Measurements from ENCODE around the gene FECH. TPM values are rescaled to one million over a fixed set of nuclear protein-coding genes. Genes with fewer than 3 reads are reported as not detected.
A peak's percentile ranks its signal among the peaks of the same experiment; 100 is the strongest.
"Not testable (repeated sequence)": the region's sequence is repeated elsewhere in the genome, so short reads cannot be mapped to it uniquely, and the experiment has no call there.

Gene FECH
- total and polyA plus RNA-seq, 8 donors = 0.58 to 387 (median 8.2) TPM

DNA sequence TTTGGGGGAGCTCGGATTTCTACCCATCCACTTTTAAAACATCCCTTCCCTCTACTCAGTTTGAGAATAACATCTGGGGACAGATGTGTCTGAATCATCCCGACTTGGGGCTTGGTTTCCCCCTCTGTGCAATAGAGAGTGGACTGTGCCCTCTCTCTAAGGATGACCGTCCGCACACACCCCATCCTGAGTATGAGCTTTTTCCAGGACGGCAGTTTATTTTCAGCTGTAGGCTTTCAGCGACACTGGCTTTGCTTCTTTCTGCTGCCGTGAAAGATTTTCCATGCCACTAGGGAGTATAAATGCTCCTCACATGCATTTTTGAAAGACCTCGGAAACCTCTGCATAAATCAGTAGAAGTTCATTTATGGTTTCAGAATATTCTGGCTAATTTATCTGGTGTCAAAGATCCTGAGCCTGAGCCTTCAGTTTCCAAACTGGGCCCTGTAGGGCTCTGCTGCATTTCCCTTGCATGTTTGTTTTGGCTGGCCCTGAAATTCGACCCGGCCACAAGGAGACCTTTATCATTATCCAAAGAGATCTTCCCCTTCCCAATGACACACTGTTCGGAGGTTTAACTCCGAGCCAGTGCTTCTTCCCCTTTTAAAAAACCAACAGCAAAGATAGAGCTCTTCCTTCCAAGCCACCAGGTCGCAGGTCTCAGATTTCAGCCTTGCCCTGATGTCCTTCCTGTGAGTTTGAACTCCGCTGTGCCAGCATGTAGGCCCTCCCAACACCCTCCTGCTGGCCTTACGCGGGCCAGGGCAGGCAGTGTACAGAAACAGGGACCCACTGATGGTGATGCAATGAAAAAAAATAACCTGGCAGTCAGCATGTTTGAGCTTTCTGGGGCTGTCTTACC lies 53.3 kb downstream of the FECH start:
- no peak for TF ChIP-seq POLR2AphosphoS5 (IDR thresholded peaks at IDR 0.05)
- TF ChIP-seq, protein P1, sequence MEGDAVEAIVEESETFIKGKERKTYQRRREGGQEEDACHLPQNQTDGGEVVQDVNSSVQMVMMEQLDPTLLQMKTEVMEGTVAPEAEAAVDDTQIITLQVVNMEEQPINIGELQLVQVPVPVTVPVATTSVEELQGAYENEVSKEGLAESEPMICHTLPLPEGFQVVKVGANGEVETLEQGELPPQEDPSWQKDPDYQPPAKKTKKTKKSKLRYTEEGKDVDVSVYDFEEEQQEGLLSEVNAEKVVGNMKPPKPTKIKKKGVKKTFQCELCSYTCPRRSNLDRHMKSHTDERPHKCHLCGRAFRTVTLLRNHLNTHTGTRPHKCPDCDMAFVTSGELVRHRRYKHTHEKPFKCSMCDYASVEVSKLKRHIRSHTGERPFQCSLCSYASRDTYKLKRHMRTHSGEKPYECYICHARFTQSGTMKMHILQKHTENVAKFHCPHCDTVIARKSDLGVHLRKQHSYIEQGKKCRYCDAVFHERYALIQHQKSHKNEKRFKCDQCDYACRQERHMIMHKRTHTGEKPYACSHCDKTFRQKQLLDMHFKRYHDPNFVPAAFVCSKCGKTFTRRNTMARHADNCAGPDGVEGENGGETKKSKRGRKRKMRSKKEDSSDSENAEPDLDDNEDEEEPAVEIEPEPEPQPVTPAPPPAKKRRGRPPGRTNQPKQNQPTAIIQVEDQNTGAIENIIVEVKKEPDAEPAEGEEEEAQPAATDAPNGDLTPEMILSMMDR (IDR thresholded peaks at IDR 0.05) = no peak
- Histone ChIP-seq H3K4me1 (peaks cover 0 to 10% (median 8%) of the 10 kb centered on the region in 4 donors), H3K27me3 (no peaks in the 10 kb centered on the region), H3K4me3 (no peak overlapping the region), H3K36me3 (no peaks in the 10 kb centered on the region), H3K9me3 (no peaks in the 10 kb centered on the region), H3K27ac (no peak overlapping the region)
- peak in 1 of 2 donors; percentile 13 for DNase-seq
- intact Hi-C loops (cut with DNase I; ENCODE audit: low total_unique reads) = no loop called here
- 32 to 42% (median 36%) methylated on average over 16 of the region's 16 CpGs for WGBS, 5 donors

DNA sequence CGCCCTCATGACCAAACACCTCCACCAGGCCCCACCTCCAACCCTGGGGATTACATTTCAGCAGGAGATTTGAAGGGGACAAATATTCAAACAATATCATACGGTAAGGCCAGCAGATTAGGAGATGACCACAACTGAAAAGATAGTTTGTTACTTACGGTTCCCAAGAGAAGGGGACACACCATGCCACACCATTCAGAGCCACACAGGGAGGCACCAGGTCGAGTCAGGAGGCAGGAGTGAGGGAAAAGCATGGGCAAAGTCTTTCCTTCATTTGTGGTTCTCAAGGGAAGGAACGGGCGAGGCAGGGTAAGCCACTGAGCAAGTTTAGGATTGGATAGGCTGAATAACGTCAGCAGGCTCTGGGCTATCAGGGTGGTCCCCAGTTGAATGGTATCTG lies 57.4 kb downstream of the FECH start:
- H3K27me3 ChIP-seq = no peaks in the 10 kb centered on the region
- intact Hi-C loops (cut with DNase I; ENCODE audit: low total_unique reads) = no loop called here
- no peaks in the 10 kb centered on the region for H3K36me3 ChIP-seq
- 70 to 77% (median 71%) methylated on average over 7 of the region's 7 CpGs for WGBS, 5 donors
- H3K27ac ChIP-seq = no peak overlapping the region
- peaks cover 0 to 10% (median 4%) of the 10 kb centered on the region in 4 donors for H3K9me3 ChIP-seq
- no peak overlapping the region for H3K4me3 ChIP-seq
- H3K4me1 ChIP-seq = peaks cover 0 to 10% (median 8%) of the 10 kb centered on the region in 4 donors
- no peak for TF ChIP-seq POLR2AphosphoS5 (IDR thresholded peaks at IDR 0.05)
- TF ChIP-seq POLR2A (IDR thresholded peaks at IDR 0.05) = no peak
- TF ChIP-seq EP300 (IDR thresholded peaks at IDR 0.05) = no peak
- TF ChIP-seq, protein P1 (IDR thresholded peaks at IDR 0.05) = no peak
- DNase-seq = no peak

DNA sequence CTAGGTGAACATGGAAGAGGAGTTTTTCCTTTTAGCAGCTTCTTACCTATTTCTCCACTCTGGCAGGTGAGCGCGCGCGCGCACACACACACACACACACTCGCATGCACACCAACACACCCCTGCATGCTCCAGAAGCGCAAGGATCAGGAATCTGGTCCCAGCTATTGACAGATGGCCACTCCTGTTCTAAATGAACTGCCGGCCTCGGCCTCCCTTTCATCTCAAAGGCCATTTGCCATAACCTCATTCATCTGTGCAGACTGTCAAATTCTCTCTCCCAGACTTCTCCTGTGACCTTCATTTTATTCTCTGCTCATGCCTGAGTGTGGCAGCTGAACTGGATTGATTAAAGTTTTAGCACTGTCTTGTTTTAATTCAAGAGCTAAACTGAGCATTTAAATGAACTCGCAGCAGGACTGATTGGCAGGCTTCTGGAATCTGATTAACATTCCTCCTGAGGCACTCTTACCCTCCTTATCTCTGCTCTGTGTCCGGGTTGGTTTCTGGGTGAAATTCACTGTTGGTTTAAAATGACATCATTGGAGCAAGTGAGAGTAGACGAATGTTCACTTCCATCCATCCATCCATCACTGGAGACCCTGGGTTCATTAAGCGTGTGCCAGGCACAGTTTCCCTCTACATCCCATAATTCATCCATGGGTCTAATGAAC lies 58.8 kb downstream of the FECH start:
- Histone ChIP-seq H3K4me1 (peaks cover 0 to under 1% (median 0%) of the 10 kb centered on the region in 4 donors), H3K36me3 (no peaks in the 10 kb centered on the region), H3K9me3 (peaks cover 0 to 10% (median 4%) of the 10 kb centered on the region in 4 donors), H3K27me3 (no peaks in the 10 kb centered on the region), H3K4me3 (no peak overlapping the region), H3K27ac (no peak overlapping the region)
- intact Hi-C loops (cut with DNase I; ENCODE audit: low total_unique reads) = no loop called here
- 50 to 58% (median 52%) methylated on average over 13 of the region's 13 CpGs for WGBS, 5 donors
- DNase-seq = no peak
- TF ChIP-seq EP300 (IDR thresholded peaks at IDR 0.05) = no peak
- TF ChIP-seq, protein P1 (IDR thresholded peaks at IDR 0.05) = no peak
- no peak for TF ChIP-seq POLR2A (IDR thresholded peaks at IDR 0.05)
- TF ChIP-seq POLR2AphosphoS5 (IDR thresholded peaks at IDR 0.05) = no peak

DNA sequence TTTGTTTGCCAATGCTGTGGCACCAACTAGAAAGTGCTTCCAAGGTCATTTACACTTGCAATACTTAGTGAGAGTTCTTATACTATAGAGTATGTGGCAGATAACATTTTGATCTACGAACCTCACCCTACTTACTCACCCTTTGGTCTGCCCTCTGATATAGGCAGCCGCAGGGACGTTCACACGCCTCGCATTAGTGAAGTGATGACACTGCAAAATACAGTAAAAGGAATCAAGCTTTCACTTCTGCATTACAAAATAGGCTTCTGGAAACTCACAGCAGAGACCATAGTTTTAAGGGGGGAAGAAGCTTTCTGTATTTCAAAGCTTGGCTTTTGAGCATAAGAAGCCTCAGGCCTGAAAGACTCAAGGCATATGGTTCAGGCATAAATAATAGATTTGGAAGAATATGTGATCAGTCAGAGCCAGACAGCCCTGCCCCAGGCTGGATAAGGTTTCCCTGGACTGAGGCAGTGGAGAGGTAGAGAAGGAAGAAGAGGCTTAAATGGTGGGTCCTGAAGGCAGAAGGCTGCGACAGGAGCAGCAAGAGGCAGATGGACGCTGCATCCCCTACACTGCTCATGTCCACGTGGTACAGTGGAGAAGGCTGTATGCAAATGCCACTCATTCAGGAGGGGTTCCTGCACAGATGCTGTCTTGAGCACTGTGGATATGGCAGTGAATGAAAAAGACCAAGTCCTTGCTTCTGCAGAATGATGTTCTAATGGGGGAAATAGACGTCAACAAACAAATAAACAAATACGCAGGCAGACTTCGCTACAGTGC lies 63.1 kb downstream of the FECH start:
- DNase-seq = no peak

DNA sequence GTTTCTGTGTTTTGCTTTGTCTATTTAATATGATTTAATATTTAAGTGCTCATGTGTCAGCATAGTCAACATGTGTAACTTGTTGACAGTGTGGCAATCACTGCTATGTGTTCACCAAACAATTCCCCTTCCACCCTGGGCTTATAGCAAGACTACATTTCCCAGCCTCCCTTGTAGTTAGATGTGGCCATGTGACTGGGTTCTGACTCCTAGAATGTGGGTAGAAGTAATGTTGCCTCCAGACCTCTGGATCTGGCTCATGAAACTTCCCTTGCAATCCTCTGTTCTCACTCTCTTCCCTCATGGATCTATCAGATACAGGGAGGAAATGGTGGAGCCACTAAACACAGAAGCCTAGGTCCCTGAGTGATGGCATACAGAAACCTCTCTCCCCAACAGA lies 64.2 kb downstream of the FECH start:
- H3K4me1 ChIP-seq; H3K27me3 ChIP-seq; H3K27ac ChIP-seq; DNase-seq; H3K9me3 ChIP-seq; intact Hi-C loops (cut with DNase I; ENCODE audit: low total_unique reads); H3K4me3 ChIP-seq; H3K36me3 ChIP-seq: not testable (repeated sequence)

More for the DNA sequence above, 63.1 kb downstream of the FECH start:
- H3K4me3 ChIP-seq = no peak overlapping the region
- TF ChIP-seq POLR2A (IDR thresholded peaks at IDR 0.05) (no peak), EP300 (IDR thresholded peaks at IDR 0.05) (no peak), POLR2AphosphoS5 (IDR thresholded peaks at IDR 0.05) (no peak)
- TF ChIP-seq, protein P1 (IDR thresholded peaks at IDR 0.05) = no peak
- no peaks in the 10 kb centered on the region for H3K36me3 ChIP-seq
- peaks cover 0 to under 1% (median 0%) of the 10 kb centered on the region in 3 donors for H3K27me3 ChIP-seq
- no peak overlapping the region for H3K27ac ChIP-seq
- no peaks in the 10 kb centered on the region for H3K4me1 ChIP-seq
- WGBS, 5 donors = 62 to 75% (median 70%) methylated on average over 11 of the region's 11 CpGs
- peaks cover 0 to 10% (median 4%) of the 10 kb centered on the region in 4 donors for H3K9me3 ChIP-seq
- intact Hi-C loops (cut with DNase I; ENCODE audit: low total_unique reads) = no loop called here

Measured in stomach (tissue), 9 donors.